ENCODE measurements around the gene CHTF18.
"Not testable (repeated sequence)": the region's sequence is repeated elsewhere in the genome, so short reads cannot be mapped to it uniquely, and the experiment has no call there.

Gene CHTF18

DNA sequence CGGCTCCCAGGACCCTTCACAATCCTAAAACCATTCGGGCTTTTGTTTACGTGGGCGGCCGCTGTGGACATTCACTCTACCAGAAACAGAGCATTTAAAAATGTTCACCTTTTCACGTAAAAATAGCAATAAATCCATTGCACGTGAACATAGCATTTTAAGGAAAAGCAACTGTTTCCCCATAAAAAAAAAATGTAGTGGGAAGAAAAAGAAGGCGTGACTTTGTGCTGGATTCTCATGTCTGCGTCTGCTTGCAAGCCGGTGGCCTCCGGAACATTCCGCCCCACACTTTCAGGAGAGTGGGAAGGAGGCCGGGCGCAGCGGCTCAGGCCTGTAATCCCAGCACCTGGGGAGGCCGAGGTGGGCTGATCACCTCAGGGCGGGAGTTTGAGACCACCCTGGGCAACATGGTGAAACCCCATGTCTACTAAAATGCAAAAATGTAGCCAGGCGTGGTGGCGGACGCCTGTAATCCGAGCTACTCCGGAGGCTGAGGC, 25.5 kb downstream of the CHTF18 start:
- no peak overlapping the region for H3K4me3 Mint-ChIP-seq
- H3K9me3 Mint-ChIP-seq: no peaks in the 10 kb centered on the region
- peaks cover 9% of the 10 kb centered on the region for H3K4me1 Mint-ChIP-seq (ENCODE audit: low read depth)

DNA sequence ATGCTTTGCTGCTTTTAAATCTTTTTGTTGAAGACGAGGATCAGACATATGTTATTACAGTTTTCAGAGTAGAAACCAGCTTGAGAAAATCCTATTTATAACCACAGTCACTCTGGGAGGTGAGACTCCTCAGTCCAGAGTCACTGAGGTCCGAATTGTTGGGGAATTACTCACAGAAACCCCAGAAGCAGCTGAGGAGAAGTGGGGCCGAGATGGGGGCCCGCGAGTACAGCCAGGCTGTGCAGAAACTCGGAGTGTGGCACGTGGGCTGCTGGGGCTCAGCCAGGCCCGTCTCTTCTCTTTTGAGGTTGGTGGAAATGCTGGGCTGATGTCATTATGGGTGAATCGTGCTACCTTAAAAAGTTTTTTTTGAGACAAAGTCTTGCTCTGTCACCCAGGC, 26.6 kb downstream of the CHTF18 start:
- peaks cover 45% of the 10 kb centered on the region for H3K27me3 Mint-ChIP-seq
- H3K4me3 Mint-ChIP-seq: no peak overlapping the region
- peaks cover 13% of the 10 kb centered on the region for H3K4me1 Mint-ChIP-seq (ENCODE audit: low read depth)
- H3K27ac Mint-ChIP-seq: no peak overlapping the region
- DNase-seq: no peak
- no peaks in the 10 kb centered on the region for H3K36me3 Mint-ChIP-seq (ENCODE audit: low read depth)
- no peaks in the 10 kb centered on the region for H3K9me3 Mint-ChIP-seq

More for the DNA sequence above, 25.5 kb downstream of the CHTF18 start:
- peaks cover 37% of the 10 kb centered on the region for H3K27me3 Mint-ChIP-seq
- no peaks in the 10 kb centered on the region for H3K36me3 Mint-ChIP-seq (ENCODE audit: low read depth)
- no peak overlapping the region for H3K27ac Mint-ChIP-seq
- no peak for DNase-seq

DNA sequence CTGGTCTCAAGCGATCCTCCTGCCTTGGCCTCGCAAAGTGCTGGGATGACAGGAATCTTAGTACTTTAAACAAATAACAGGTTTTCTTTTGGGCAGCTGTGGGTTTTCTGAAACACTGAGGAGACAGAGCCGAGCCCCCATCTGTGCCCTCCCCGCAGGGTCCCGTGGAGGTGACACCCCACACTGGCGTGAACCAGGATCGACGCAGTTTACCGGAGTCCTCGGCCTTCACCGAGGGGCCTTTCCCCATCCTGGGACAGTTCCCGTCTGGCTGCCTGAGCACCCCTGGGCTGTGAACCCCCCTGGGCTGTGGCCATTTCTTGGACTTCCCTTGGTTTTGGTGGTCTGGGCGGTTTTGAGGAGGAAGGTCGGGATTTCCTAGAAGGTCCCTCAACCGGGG, 27.4 kb downstream of the CHTF18 start:
- Mint-ChIP-seq H3K27me3 (peaks cover 47% of the 10 kb centered on the region), H3K9me3 (no peaks in the 10 kb centered on the region), H3K27ac (no peak overlapping the region), H3K4me3 (no peak overlapping the region), H3K4me1 (ENCODE audit: low read depth) (peaks cover 18% of the 10 kb centered on the region), H3K36me3 (ENCODE audit: low read depth) (no peaks in the 10 kb centered on the region)
- no peak for DNase-seq

DNA sequence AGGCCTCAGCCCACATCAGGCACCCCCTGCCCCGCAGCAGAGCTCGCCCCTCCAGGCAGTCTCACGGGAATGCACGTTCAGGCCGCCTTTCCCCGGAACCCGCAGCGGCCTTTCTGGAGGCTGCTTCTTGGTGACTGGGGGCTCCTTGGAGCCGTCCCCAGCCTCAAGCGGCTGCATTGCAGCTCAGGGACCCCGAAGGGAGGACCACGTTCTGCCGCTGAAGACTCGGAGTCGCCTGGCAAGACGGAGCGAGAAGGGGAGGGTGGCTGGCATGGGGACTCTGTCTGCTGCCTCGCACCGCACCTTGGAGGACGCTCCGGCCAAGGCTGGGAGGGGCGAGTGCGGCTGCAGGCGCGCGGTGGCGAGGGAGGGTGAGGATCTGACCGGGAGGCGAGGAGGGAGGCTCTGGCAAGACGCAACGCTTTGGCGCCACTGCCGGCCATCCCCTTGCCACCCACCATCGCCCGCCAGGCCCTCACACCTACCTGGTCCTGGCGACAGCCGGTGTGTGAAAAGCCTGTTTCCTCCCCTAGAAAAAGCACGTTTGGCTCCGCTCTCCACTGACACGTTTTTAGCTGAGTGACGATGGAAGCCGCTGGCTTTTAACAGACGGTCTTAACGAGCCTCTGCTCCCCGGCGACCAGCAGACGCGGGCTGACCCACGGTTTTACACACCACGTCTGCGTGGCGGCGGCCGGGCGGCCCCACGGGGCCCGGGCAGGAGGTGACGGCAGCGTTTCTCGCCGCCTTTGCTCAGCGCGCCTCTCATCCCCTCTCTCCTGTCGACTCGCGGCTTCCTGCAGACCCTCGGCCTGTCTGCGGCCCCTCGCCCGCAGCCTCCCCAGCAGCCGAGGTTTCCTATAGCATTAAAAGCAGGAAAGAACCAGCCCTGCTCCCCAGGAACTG, 28.8 kb downstream of the CHTF18 start:
- no peaks in the 10 kb centered on the region for H3K9me3 Mint-ChIP-seq
- H3K27me3 Mint-ChIP-seq: peaks cover 47% of the 10 kb centered on the region
- no peaks in the 10 kb centered on the region for H3K36me3 Mint-ChIP-seq (ENCODE audit: low read depth)
- DNase-seq: no peak
- H3K4me3 Mint-ChIP-seq: no peak overlapping the region
- H3K27ac Mint-ChIP-seq: no peak overlapping the region
- H3K4me1 Mint-ChIP-seq (ENCODE audit: low read depth): peaks cover 18% of the 10 kb centered on the region

DNA sequence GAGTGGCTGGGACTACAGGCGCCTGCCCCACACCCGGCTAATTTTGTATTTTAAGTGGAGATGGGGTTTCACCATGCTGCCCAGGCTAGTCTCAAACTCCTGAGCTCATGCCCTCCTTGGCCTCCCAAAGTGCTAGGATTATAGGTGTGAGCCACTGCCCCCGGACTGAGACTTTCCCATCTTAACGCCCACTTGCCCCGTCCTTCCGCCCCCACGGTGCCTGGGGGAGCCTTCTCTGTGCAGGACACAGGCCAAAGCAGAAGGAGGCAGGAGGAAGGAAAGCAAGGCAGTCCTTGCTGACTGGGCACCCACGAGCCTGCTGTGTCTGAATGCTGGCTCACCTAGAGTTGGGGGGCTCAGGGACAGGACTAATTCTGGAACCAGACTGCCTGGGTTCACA, 29.7 kb downstream of the CHTF18 start:
- H3K27me3 Mint-ChIP-seq: peaks cover 43% of the 10 kb centered on the region
- H3K27ac Mint-ChIP-seq: no peak overlapping the region
- H3K36me3 Mint-ChIP-seq (ENCODE audit: low read depth): no peaks in the 10 kb centered on the region

DNA sequence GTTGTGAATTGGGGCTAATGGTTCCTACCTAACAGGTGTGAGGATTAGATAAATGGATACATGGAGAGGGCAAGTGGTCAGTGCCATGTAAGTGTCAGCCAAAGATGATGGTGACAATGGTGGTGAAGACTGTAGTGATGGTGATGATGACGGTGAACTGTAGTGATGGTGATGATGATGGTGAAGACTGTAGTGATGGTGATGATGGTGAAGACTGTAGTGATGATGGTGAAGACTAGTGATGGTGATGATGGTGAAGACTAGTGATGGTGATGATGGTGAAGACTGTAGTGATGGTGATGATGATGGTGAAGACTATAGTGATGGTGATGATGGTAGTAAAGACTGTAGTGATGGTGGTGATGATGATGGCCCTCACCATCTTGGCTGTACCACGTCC, 30.2 kb downstream of the CHTF18 start:
- H3K27ac Mint-ChIP-seq: no peak overlapping the region
- H3K4me1 Mint-ChIP-seq (ENCODE audit: low read depth): peaks cover 18% of the 10 kb centered on the region
- no peaks in the 10 kb centered on the region for H3K36me3 Mint-ChIP-seq (ENCODE audit: low read depth)
- H3K27me3 Mint-ChIP-seq: peaks cover 47% of the 10 kb centered on the region
- no peak overlapping the region for H3K4me3 Mint-ChIP-seq
- no peak for DNase-seq
- H3K9me3 Mint-ChIP-seq: no peaks in the 10 kb centered on the region

More for the DNA sequence above, 29.7 kb downstream of the CHTF18 start:
- Mint-ChIP-seq H3K4me1 (ENCODE audit: low read depth) (peaks cover 18% of the 10 kb centered on the region), H3K4me3 (no peak overlapping the region), H3K9me3 (no peaks in the 10 kb centered on the region)
- DNase-seq: no peak

DNA sequence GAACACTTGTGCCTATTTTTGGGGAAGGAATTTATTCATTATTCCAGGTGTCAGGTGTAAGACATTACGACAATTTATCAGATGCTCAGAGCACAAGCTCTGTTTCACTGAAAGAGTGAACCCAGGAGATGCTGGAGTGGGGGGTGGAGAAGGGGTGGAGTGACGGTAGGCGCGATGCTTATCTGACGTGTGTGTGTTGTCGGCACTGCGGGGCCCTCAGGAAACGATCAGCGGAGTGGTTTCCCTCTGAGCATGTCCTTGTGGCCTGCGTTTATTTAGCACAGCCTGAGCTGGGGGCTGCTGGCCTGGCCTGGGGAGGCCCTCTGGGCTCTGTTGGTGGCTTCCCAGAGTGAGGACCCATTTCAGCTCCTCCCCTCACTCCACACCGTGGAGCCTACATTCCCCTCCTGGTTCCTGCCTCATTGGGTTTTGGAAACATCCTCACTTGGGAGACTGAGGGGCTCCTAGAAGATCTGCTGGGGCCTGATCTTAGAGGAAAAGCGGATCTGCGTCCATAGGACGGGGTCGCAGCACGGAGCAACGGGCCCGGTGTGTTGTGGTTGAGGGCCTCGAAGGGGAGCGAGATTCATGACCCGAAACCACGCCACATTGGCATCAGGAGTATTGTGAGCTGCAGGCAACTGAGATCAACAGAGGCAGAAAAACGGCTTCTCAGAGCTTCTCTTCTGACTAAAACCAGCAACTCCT, 31.1 kb downstream of the CHTF18 start:
- Mint-ChIP-seq H3K27ac (no peak overlapping the region), H3K4me1 (ENCODE audit: low read depth) (peaks cover 15% of the 10 kb centered on the region), H3K36me3 (ENCODE audit: low read depth) (no peaks in the 10 kb centered on the region), H3K9me3 (no peaks in the 10 kb centered on the region), H3K27me3 (peaks cover 44% of the 10 kb centered on the region), H3K4me3 (no peak overlapping the region)
- DNase-seq: peak; percentile 44

DNA sequence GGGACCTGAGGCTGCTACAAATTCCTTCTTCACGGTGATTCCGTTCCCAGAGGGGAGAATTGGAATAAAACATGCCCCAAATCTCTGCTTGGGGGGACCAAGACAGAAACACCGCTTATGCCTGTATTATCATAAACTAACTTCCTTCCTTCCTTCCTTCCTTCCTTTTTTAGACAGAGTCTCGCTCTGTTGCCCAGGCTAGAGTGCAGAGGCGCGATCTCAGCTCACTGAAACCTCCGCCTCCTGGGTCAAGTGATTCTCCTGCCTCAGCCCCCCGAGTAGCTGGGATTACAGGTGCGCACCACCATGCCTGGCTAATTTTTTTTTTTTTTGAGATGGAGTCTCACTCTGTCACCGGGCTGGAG, 31.6 kb downstream of the CHTF18 start:
- Mint-ChIP-seq H3K27me3 (peaks cover 39% of the 10 kb centered on the region), H3K4me1 (ENCODE audit: low read depth) (peaks cover 14% of the 10 kb centered on the region)
- not testable (repeated sequence) for H3K36me3 Mint-ChIP-seq (ENCODE audit: low read depth); H3K27ac Mint-ChIP-seq; DNase-seq; H3K4me3 Mint-ChIP-seq; H3K9me3 Mint-ChIP-seq

DNA sequence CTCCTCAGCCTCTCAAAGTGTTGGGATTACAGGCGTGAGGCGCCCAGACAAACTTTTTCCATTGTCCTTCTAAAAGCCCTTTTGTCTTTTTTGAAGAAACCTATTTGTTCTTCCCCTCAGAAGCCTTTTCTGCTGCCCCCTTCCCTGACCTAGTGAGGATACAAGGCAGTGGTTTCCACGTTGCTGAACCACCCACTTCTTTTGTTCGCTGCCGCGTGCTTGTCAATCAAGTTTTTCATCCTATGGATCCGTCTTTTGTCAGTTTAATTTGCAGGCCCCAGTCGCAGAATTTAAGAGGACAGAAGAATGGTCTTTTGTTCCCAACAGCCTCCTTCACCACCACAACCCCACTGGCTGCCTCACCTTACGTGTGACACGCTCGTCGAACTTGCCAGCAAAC, 32.3 kb downstream of the CHTF18 start:
- H3K36me3 Mint-ChIP-seq (ENCODE audit: low read depth): no peaks in the 10 kb centered on the region
- peaks cover 14% of the 10 kb centered on the region for H3K4me1 Mint-ChIP-seq (ENCODE audit: low read depth)
- H3K9me3 Mint-ChIP-seq: no peaks in the 10 kb centered on the region
- no peak for DNase-seq
- no peak overlapping the region for H3K27ac Mint-ChIP-seq
- peaks cover 35% of the 10 kb centered on the region for H3K27me3 Mint-ChIP-seq
- no peak overlapping the region for H3K4me3 Mint-ChIP-seq

DNA sequence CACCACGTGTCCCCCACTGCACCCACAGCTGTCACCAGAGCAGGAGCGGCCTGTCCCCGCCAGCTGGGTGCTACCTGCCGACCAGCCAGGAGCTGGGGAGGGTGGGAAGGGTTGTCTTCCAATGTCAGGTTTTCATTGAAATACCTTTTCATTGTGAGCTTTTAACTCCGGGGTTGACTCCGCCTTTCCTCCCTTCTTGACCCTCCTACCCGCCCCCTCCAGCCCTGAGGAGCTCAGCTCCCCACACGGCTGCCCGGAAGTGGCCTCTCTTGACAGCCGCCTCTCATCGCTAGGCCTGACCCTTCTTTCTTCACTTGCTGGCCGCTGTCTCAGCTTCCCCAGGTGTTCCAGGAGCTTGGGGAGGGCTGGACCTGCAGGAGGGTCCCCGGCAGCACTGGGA, 33.3 kb downstream of the CHTF18 start:
- no peak for DNase-seq
- peaks cover 30% of the 10 kb centered on the region for H3K27me3 Mint-ChIP-seq
- H3K9me3 Mint-ChIP-seq: no peaks in the 10 kb centered on the region
- peaks cover 14% of the 10 kb centered on the region for H3K4me1 Mint-ChIP-seq (ENCODE audit: low read depth)
- no peaks in the 10 kb centered on the region for H3K36me3 Mint-ChIP-seq (ENCODE audit: low read depth)
- no peak overlapping the region for H3K27ac Mint-ChIP-seq
- H3K4me3 Mint-ChIP-seq: no peak overlapping the region

DNA sequence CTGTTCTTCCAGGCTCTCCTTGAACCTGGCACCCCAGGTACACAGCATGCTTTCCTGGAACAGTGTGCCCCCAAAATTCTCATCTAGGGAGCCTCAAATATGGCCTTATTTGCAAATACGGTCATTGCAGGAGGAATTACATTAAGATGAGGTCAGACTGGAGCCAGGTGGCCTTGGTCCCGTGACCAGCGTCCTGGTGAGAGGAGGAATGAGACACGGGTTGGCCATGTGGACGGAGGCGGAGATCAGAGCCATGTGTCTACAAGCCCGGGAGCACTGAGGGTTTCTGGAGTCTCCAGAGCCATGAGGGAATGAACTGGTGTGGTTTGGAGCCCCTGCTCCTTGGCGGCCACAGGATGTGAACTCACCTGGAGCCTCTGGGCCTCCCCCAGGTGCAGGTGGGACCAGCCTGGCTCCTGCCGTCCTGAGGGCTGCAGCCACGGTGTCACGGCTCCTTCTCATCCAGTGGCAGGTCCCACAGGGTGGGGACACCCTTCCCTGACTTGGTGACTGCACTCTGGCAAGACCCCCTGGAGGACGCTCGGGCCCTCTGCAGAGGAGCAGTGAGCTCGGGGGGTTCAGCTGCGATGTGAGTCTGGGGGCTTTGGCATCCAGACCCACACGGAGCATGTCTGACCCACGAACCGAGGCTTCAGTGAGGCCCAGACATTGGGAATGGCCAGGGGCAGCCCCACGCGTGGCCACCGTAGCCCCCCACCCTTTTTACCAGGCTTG, 33.9 kb downstream of the CHTF18 start:
- peaks cover 25% of the 10 kb centered on the region for H3K27me3 Mint-ChIP-seq
- H3K9me3 Mint-ChIP-seq: no peaks in the 10 kb centered on the region
- peaks cover 14% of the 10 kb centered on the region for H3K4me1 Mint-ChIP-seq (ENCODE audit: low read depth)
- no peak overlapping the region for H3K4me3 Mint-ChIP-seq
- H3K27ac Mint-ChIP-seq: no peak overlapping the region
- H3K36me3 Mint-ChIP-seq (ENCODE audit: low read depth): no peaks in the 10 kb centered on the region
- no peak for DNase-seq

DNA sequence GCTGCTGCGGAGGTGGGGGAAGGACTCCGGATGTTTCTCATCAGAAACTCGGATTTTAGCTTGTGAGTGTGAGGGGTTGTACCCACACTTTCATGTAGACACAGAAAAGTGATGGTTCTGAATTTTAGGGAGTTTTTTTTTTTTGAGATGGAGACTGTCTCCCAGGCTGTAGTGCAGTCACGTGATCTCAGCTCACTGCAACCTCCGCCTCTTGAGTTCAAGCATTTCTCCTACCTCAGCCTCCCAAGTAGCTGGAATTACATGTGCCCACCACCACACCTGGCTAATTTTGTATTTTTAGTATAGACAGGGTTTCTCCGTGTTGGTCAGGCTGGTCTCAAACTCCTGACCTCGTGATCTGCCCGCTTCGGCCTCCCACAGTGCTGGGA, 34.5 kb downstream of the CHTF18 start:
- H3K4me3 Mint-ChIP-seq: no peak overlapping the region
- H3K27ac Mint-ChIP-seq: no peak overlapping the region
- no peaks in the 10 kb centered on the region for H3K36me3 Mint-ChIP-seq (ENCODE audit: low read depth)
- no peaks in the 10 kb centered on the region for H3K9me3 Mint-ChIP-seq
- DNase-seq: no peak
- H3K27me3 Mint-ChIP-seq: peaks cover 24% of the 10 kb centered on the region
- peaks cover 14% of the 10 kb centered on the region for H3K4me1 Mint-ChIP-seq (ENCODE audit: low read depth)

DNA sequence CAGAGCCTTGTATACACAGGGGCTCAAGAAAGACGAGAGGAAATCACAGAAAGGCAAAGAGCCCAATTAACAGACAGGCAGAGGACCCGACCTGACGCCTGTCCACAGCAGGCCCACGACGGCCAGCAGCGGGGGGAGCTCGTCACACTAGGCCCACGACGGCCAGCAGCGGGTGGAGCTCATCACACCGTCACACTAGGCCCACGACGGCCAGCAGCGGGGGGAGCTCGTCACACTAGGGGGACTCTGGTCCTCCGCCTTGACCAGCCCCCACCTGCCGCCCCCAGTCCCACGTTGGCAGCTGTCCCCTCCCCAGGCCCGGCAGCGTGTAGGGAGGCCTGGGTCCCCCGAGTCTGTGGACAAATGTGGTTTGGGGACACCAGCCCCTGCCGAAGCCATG, 35.8 kb downstream of the CHTF18 start:
- H3K27ac Mint-ChIP-seq: no peak overlapping the region
- H3K27me3 Mint-ChIP-seq: peaks cover 26% of the 10 kb centered on the region
- no peak for DNase-seq
- H3K4me3 Mint-ChIP-seq: no peak overlapping the region
- H3K36me3 Mint-ChIP-seq (ENCODE audit: low read depth): no peaks in the 10 kb centered on the region
- peaks cover 13% of the 10 kb centered on the region for H3K4me1 Mint-ChIP-seq (ENCODE audit: low read depth)
- H3K9me3 Mint-ChIP-seq: no peaks in the 10 kb centered on the region

DNA sequence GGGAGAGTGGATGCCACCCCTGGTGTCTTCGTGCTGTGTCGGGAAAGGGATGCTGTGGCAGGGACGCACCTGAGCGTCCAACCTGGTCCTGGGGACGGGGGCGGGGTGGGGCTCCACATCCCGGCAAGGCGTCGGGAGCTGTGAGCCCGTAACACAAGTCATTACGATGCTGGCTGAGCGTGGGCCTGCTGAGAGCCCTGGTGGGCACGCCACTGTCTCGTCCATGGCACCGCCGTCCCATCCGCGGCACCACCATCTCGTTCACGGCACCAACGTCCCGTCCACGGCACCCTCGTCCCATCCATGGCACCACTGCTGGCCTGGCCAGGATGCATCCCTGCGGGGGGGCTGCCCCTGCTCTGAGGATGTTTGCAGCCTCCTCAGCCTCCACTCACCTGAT, 36.2 kb downstream of the CHTF18 start:
- Mint-ChIP-seq H3K27ac (no peak overlapping the region), H3K36me3 (ENCODE audit: low read depth) (no peaks in the 10 kb centered on the region), H3K4me3 (no peak overlapping the region), H3K4me1 (ENCODE audit: low read depth) (peaks cover 9% of the 10 kb centered on the region), H3K27me3 (peaks cover 24% of the 10 kb centered on the region), H3K9me3 (no peaks in the 10 kb centered on the region)
- no peak for DNase-seq

All from activated T-cell treated with anti-CD3 and anti-CD28 coated beads, Interleukin-2, amount 50 U/mL, for 24 hours (primary cell).